Epidermal melanocyte (primary cell): ENCODE measurements around the gene ESPL1.
A peak's percentile ranks its signal among the peaks of the same experiment; 100 is the strongest.

Experiments used
- DNase-seq: peaks from one replicate; pipeline ENCODE4 v3.0.0; 2011; ENCODE audit warnings: low spot score; ENCODE audit not compliant: insufficient read length

The ESPL1 gene

DNA sequence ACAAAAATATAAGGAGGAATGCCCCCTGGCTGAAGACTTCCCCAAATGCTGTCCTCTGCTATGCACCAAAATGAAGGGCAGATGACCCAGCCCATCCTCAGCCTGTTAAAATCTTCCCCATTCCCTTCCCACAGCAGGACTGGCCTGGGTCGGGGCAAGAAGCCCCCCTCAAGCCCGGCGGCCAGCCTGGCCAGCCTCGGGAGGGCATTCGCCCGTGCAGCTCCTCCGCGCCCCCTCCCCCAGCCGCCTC is 36.5 kb upstream of the ESPL1 start:
- no peak for DNase-seq

DNA sequence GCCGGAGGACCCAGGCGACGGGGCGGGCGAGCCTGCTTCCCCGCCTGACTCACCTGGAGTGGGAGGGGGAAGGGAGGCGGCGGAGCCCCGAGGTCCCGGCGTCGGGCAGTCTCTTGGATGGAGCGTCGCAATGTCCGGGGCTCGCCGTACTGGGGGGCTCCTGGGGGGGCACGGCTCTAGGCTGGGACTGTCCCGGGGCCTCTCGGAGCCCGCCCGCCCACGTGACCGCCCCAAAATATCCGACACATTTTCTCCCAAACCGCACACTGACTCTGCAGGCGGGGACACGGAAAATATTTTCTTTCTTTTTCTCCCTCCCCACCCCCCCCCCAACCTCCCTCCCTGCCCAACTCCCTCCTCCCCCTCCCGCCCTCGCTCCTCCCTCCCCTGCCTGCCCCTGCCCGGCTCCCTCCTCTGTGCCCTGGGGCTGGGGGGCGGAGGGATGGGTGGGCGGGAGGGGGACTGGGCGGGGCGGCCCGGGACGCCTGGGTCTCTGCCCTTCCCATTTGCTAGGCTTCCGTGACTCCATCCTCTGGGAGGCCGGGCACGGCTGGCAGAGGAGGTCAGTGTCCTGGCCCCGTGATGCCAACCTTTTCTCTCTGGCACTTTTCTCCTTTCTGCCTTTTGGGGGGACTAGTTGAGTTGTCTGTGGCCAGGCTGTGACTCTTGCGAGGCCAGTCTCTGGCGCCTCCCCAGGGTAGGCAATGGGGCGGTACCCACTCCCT is 36.0 kb upstream of the ESPL1 start, which contains the start of gene RARG:
RARG (minus strand) TSS at position 289 of the 725 bp plus-strand sequence. CDS start 4,664 bp downstream, outside the sequence.
- DNase-seq: peak; percentile 83

DNA sequence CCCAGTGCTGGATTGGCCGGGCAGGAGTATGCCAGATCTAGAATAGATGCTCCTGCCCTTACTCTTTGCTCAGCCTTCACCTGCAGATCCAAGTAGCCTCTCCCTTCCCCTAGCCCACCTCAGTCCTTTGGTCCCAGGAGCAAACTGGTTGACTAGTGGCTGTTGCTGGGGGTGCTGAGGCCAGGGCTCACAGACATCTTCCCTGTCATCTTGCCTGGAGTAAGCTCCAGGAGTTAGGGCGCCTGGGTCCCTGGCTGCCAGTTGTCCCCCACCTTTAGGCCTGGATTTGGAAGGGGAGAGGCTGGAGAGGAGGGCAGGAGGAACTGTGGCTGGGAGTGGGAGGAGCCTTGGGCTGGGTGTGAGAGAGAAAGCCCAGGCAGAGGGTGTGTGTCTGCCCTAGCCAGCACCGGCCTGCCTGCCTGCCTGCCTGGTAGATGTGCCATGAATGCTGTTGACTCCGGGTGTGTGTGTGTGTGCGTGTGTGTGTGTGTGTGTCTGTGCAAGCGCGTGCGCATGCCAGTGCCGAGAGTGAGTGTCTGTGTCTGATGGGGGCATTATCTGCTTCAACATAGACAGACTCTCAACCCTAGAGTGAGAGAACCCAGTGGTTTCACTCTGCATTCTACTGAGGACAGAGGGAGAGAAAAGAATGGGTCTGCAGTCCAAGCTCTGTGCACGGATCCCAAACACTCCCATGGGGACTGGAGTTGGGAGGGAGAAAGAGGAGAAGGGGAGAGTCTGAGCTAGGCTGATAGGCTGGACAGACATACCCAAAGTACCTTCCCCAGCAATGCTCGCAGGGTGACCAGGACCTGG is 35.2 kb upstream of the ESPL1 start:
- no peak for DNase-seq

DNA sequence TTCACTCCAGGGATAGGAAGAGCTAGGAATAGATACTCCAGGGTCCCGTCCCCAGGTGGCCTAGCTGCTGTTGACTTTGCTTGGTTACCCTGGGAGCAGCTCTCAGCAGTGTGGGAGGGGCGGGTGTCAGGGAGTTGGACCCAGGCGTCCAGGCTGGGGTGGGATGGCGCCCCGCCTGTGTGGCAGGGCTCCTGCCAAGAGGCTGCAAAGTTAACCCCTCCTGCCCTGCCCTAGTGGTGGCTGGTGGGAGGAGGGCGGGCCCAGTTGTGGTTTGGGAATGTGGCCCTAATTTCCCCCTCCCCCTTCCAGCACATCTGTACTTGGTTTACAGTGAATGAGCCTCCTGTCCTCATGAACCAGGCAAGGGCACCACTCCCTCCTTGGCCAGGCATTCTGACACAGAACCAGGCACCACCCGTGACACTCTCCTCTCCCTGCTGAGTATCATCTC is 34.4 kb upstream of the ESPL1 start:
- DNase-seq: no peak

DNA sequence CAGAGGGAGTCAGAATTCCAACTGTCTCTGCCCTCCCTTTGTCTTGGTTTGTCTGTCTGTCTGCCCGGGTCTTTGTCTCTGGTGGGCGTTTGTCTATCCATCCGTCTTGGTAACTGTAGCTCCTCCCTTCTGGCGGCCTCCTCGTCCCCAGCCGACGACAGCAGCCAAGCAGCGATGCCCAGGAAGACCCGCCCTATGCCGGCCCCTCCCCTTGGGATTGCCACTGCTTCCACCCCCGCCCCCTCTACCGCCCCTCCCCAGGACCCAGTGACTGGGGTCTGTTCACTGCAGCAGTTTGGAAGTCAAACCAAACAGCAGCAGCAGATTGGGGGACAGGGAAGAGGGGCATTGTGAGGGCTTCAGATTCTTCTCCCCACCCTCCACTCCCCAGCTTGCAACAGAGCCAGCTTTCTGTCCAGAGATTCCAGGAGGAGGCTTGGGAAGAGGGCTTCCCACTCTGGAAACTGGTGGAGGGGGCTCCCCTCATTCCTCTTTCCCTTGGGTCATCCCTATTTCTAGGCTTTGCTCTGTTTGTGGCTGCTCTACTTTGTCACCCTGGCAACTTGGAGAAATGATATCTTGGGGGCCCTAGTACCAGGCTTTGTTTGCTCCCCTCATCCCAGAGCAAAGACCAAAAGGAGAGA is 33.7 kb upstream of the ESPL1 start:
- no peak for DNase-seq

DNA sequence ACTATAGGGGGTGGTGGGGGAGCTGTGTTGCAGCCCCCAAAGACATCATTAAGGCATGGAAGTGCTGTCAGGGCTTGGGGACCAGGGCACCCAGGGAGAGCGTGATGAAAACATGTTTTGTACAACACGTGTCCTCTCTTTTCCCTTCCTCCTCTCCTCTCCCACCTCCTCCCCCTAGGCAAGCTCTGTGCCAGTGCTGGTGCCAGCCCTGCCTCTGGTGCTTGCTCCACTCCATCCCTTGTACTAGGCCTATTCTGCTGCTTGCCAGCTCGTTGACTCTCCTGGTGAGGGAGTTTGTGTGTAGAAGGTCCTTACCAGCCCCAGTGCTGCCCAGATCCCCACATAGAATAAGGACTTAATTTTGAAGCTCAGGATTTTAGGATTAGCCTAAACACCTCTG is 32.9 kb upstream of the ESPL1 start:
- DNase-seq: no peak

DNA sequence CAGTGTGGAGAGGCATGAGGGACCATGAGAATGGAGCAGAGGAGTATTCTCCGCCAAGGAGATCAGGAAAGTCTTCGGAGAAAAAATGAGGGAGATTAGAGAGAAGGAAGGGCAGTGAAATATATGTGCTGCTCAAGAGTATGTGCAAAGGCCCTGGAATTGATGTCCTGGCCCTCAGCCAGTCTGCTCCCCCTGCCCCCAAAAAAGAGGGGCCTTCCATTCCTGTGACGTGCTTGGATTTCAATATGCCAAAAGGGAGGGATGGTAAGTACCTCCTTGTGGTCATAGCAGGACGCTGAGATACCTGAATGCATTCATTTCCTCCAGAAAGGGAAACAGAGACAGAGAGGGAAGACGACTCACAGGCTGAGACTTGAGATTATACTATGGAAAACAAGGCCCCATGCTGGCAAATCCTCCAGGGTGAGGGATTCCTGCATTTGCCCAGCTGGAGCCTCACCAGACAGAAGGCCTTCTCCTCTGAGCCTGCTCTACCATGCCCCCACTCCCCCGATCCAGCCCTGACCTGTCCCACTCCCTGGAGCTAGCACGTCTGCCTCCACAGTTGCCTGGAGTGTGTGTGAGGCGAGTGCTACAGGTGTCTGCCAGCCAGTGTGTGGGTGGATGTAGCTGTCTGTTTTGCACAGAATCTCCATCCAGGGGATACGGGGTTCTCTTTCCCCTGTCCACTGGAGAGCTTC is 32.2 kb upstream of the ESPL1 start:
- DNase-seq: no peak

DNA sequence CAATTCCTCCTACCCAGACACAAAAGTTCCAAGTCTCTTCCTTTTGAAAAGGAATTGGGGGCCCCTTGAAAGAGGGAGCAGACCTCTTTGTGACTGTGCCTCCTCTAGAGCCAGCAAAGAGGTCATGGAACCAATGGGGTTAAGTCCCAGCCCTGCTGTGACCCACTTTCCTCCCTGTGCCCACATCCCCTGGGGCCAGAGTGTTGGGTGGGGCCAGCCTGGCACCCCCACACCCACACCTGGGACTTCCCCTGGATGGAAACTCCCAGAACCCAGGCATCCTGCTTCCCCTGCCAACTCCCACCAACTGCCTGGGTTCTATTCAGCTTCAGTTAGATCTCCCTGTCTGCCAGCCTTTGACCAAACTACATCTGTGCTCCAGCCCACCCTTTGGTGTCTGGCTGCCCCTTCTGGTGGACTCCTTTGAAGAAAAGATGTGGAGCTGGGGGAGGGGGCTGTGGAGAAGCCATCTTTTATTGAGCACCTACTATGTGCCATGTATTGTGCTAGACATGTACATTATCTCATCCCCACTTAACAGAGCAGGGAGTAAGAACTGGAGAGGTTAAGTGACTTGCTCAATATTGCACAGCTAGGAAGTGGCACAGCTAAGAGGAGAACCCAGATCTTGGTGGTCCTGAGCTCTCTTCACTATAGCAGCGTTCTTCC is 31.5 kb upstream of the ESPL1 start:
- no peak for DNase-seq

DNA sequence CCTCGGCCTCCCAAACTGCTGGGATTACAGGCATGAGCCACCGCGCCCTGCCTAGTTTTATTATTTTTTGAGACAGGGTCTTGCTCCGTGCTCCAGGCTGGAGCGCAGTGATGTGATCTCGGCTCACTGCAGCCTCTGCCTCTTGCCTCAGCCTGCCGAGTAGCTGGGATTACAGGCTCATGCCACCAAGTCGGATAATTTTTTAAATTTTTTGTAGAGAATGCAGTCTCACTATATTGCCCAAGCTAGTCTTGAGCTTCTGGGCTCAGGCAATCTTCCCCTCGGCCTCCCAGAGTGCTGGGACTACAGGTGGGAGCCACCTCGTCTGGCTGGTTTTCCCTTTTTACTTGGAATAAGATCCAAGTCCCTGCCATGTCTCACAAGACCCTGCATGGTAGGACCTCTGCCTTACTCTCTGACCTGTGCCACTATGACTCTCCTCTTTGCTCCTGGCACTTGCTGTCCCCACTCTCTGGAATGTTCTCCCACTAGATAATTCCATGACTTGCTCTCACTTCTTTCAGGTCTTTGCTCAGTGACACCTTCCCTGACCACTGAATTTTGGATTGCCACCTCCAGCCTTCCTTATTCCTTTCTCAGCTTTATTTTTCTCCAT is 28.3 kb upstream of the ESPL1 start:
- no peak for DNase-seq

DNA sequence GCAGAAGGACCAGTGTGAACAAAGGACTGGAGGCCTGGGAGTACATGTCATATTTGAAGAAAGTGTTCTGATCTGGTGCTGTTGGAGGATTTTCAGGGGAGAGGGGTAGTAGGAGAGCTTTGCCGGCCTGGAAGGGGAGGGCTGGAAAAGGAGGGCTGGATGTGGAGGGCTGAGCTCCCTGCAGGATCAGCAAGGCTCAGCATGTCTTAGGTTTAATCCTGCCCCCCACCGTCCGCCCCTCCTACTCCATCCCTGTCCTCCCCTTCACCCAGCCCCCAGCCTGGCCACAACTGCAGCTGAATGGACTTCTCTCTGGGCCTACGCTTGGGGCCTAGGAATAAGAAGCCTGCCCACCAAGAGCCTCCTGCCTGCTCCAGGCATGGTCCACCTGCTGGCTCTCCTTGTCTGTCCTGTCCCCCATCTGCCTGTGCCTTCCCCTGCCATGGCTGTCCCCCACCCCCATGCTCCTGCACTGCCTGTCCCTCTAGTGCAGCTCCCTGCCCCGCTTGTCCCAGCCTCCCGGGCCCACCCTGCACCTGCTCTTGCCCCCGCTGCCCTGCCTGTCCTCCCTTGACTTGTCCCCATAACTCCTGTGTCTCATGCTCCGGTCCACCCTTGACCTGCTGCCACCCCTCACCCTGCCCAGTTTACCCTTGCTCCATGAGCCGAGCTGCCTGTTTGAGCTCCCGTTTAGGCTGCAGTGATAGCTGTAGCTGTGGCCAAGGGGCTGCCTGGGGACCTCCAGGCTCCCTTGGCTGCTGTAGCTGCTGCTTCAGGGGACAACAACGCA is 26.3 kb upstream of the ESPL1 start:
- DNase-seq: no peak

DNA sequence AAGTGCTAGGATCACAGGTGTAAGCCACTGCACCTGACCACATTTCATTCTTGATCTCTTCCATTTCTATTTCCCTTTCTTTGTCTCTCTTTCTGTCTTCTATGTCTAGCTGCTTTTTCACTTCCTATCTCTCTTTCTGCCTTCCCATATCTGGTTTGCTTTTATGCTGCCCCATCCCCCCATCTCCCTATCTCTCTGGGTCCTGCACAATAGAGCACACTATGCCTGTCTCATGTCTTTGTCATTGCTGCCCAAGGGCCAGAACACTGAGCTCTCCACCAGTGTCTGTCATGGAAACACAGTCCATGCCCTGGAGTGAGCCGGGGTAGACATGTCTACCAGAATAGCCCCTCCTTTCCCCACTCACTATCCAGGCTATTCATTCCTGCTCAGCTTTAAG is 23.8 kb upstream of the ESPL1 start:
- no peak for DNase-seq

DNA sequence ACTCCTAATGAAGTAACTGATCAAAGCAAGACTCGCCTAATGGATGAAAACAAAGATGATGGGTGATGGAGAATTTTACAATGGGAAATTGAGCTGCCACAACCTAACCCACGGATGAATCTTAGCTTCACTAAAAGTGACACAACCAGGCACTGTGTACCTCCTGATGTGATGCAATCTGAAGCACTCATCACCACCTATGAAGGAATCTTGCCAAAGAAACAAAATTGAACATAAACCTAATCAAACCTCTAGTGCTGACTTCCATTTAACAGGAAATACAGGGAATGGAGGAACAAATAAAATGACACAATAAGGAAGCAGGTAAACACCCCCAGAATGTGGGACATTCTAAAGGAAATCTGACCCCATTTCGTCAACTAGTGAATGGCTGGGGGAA is 22.8 kb upstream of the ESPL1 start:
- no peak for DNase-seq

DNA sequence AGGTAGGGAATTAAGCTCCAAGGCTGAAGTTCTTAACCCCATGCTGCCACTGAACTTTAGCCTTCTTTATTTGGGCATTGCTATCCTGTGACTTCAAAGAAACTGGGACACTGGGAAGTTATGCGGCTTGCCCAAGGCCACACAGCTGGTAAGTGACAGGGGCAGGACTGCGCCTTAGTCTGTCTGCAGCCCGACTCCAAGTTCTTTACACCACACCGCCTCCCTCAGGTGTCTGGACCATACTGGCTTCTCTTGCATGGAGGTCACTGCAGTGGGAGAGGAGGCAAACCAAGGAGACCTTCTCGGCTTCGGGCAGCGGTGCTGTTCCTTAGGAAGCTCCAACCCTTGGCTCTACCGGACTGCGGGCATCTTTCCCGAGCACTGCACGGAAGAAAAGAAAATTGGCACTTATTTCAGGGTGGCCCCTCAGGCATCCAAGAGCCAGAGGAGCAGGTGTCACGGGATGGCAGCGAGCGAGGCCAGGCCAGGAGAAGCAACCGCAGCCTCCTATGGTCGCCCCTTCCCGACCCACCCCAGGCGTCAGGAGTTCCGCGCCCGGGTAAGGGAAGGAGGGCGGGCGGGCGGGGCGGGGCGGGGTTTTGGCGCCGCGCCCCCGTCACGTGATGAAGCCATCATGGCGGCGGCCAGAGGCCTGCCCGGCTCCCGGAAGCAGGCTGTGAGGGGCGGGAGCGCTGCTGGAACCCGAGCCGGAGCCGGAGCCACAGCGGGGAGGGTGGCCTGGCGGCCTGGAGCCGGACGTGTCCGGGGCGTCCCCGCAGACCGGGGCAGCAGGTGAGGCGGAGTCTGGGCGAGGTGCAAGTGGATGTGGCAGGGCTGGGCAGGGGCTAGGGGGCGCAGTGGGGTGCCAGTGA is 16.4 kb upstream of the ESPL1 start:
- peak; percentile 94 for DNase-seq

DNA sequence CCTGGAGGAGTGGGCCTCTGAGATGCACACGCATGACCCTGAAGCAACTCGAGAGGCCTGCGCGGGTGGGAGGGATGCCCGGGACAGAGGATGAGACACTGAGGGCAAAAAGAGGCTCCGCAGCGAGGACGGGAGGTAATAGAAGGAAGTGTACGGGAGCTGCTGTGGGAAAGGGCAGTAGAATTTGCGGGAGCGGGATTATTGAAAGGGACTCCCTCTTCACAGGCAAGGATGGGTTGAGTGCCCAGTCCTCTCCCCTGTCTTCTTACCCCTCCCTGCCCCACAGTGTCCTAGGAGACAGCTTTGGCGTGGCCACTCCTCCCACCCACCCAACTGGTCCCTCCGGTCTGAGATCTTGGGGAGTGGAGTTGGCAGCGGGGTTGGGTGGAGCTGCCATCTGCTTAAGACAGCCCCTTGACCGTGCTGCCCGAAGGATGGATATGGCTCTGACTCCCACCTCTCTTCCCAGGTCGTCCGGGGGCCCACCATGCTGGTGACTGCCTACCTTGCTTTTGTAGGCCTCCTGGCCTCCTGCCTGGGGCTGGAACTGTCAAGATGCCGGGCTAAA is 15.7 kb upstream of the ESPL1 start:
- no peak for DNase-seq

DNA sequence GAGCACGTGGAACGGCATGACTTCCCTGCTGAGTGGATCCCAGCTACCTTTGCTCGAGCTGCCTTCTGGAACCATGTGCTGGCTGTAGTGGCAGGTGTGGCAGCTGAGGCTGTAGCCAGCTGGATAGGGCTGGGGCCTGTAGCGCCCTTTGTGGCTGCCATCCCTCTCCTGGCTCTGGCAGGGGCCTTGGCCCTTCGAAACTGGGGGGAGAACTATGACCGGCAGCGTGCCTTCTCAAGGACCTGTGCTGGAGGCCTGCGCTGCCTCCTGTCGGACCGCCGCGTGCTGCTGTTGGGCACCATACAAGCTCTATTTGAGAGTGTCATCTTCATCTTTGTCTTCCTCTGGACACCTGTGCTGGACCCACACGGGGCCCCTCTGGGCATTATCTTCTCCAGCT is 14.8 kb upstream of the ESPL1 start:
- DNase-seq: no peak

DNA sequence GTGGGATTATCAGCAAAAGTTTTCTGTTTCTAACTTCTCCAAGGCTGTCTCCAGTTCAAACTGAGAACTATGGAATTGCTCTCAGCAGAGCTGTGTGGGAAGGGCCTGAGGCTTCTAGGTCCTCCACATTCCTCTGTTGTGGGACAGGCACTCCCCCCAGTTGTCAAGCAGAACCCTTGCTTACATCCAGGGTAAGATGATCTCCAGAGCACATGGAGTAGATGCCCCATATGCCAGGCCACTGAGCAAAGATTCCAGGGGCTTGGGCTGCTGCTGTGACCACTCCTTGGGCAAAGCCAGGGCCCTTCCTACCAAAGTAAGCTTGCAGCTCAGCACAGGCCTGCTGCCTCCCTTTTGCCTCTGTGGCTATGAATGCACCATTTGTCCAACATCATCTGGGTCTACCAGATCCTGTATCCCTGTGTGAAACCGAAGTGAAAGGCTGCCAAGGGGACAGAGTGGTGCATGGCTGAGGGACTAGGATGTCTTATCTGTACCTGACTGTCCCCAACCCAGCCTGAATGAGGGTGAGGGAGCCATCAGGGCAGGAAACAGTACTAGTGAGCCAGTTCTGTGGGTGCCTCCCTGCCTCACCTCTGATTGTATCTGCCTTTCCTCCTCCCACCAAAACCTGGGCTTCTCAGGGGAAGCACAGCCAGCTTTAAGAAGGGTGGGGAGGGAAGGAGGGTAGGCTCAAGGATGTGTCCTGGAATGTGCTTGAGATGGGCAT is 13.1 kb upstream of the ESPL1 start:
- DNase-seq: no peak

DNA sequence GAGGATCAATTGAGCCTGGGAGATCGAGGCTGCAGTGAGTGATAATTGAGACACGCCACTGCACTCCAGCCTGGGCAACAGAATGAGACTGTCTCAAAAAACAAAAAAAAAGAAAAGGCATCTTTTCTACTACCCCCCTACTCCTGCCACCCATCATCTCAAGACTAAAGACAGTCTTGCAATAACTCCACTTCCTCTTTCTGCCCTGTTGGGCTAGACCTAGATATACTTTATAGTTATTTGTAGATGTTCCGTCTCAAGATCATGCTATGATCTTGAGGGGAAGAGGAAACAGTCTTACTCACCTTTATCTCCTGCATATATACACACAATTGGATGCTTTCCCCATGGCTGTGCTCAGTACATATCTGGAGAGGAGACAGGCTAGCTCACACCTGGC is 12.1 kb upstream of the ESPL1 start:
- DNase-seq: no peak
